Pulmonary artery endothelial cell (primary cell): ENCODE data around the gene PTPRD. TPM values are rescaled to one million over a fixed set of nuclear protein-coding genes. Genes with fewer than 3 reads are reported as not detected.

Source experiments
- DNase-seq: peaks from one replicate; pipeline ENCODE4 v3.0.0-alpha.2; 2011; ENCODE audit warnings: low read depth, low spot score
- total RNA-seq: library from RNA; depleted of rRNA; stranded (reverse); fragments of >200 nt; gene quantifications from 2 replicates; pipeline ENCODE4 v1.2.3, GENCODE V29; 2014

Gene PTPRD
- total RNA-seq, 1 donor from 2014 or later, result 1.5 TPM

GRCh38 chr9:9614607-9615006 lies 998.2 kb downstream of the PTPRD start:
- DNase-seq, result no peak

- DNase-seq, result no peak
Observed at GRCh38 chr9:9612755-9613154, 1000.0 kb downstream of the PTPRD start.

- DNase-seq, result no peak
Observed at GRCh38 chr9:9612270-9612669, 1000.5 kb downstream of the PTPRD start.

- DNase-seq, result no peak
Observed at GRCh38 chr9:9605681-9606080, 1007.1 kb downstream of the PTPRD start.

DNA sequence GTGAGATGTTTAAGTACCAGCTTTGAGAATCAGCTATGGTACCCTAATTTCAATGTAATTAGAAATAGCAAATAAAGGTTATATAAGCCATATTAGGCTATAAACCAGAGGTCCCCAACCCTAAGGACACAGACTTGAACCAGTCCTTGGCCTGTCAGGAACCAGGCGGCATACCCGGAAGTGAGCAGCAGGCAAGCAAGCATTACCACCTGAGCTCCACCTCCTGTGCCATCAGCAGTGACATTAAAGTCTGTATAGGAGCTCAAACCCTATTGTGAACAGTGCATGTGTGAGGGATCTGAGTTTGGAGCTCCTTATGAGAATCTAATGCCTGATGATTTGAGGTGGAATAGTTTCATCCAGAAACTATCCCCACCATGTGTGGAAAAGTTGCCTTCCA lies 1009.5 kb downstream of the PTPRD start:
- no peak for DNase-seq

GRCh38 chr9:9598723-9599122 lies 1014.1 kb downstream of the PTPRD start:
- no peak for DNase-seq

- no peak for DNase-seq
Observed at GRCh38 chr9:9592104-9592503, 1020.7 kb downstream of the PTPRD start.

DNA sequence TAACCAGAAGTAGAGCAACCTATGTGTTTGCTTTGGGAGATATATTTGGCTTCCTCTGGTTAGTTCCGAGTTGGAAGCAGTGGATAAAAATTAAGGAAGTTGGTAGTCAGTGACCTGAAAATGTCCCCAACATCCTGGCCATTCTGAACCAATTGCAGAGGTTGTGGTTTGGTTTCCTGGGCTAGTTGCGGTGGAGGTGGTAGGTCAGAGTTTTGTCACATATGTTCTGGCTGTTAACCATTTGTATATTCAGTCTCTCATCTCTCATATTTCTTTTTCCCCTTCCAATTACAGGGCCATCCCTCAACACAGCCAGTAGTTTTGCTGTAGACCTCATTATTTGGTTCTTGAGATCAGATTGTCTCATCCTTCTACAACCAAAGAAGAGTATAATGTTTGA lies 1026.9 kb downstream of the PTPRD start:
- DNase-seq, result no peak

- DNase-seq, result no peak
Observed at GRCh38 chr9:9574080-9574479, 1038.7 kb downstream of the PTPRD start.

GRCh38 chr9:9565700-9566099 lies 1047.1 kb downstream of the PTPRD start:
- DNase-seq, result no peak

DNA sequence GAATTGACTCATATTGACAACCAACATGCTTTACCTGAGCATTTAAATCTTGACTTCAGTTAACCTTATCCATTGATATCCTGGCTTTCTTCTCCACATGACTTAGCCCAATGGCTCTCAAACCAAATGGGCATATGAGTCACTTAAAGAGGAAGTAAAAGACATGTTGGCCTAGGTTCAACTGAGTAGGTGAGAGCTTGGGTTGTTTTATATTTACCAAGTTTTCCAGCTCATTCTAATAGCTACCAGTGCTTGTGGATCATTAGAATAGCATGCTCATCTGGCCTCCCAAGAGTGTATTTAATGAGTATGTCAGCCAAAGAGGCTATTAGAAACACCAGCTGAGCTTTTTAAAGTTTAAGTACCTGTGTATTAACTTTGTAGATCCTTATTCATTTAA lies 1049.0 kb downstream of the PTPRD start:
- no peak for DNase-seq

DNA sequence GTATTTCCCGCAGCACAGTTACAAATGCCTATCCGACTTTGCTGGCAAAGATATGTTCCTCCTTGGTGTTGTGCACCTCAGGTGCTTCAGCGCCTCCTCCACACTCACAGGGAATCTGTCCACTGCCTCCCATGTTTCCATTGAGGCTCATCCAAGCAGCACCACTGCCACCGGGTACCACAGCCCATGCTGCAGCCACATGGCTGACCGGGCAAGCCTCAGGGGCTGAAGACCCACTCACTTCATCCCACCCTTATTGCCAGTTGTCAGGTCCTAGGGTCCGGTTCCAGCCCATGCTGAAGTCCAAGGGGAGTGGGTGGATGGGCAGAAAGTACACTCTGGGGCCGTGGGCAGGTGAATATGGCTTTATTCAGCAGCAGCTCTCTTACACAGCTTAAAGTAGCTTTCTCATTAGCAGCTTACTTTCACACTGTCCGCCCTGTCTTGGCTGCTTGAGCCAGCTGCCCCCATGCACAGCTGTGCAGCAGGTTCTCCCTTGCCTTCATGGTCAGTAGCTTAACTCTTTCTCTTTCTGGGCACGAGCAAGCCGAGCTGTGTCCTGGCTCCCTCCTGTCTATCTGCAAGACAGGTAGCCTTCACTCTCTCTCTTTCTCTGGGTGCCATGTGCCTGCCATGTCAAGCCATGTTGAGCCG lies 1052.3 kb downstream of the PTPRD start:
- DNase-seq, result no peak

- no peak for DNase-seq
Observed at GRCh38 chr9:9558907-9559306, 1053.9 kb downstream of the PTPRD start.

GRCh38 chr9:9557804-9558334 lies 1054.9 kb downstream of the PTPRD start:
- no peak for DNase-seq

GRCh38 chr9:9556865-9557803 lies 1055.7 kb downstream of the PTPRD start:
- no peak for DNase-seq

DNA sequence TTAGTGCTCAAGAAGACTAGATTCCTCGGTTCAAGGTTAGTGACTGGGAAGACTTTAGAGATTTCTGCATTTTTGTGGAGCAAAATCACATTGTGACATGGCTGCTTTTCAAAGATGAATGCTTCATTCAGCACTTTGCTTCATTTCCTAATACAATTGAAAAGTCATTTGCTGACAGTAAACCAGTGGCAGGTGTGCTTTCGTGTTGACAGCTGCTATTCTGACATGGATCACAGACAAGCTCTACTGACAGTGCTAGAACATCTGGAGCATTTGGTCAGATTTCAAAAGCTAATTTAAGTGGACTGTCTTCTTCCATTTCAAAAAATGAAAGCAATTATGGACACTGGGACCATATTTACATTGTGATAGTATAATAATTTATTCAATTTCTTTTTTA lies 1060.1 kb downstream of the PTPRD start:
- DNase-seq, result no peak

DNA sequence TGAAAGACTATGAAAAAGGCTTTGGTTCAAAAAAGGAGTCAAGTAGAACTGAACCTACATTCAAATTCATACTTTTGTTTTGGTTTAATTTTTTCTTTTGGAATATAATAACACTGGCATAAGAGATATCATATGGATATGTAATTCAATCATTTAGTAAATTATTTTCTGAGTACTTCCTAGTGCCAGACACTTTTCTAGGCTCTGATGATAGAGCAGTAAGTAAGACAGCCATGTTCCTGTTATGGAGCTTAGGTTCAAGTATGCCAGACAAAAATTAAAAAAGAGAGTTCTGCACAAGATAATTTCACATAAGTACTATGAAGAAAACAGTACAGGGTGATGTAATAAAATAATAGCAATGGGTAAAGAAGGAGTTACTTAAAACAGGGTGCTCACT lies 1074.0 kb downstream of the PTPRD start:
- no peak for DNase-seq

- DNase-seq, result no peak
Observed at GRCh38 chr9:9538356-9538755, 1074.4 kb downstream of the PTPRD start.

DNA sequence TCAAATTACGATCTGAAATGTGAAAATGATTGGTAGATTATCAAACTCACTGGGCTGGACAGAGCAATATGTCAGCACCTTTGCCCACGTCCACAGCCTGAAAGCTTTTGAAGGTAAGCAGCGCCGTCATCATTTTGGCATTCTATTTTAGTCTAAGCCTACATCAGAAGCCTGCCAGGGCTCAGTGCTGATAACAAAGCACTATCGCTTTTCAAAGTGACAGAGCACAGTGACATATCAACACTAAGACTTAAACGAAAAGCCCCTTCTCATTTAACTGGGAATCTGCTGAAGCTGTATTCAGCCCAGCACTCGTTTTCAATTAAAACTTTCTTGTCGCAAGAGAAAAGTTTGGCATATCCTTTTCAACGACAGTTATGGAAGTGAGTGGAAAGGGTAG lies 1076.3 kb downstream of the PTPRD start:
- no peak for DNase-seq

GRCh38 chr9:9523476-9524139 lies 1089.2 kb downstream of the PTPRD start:
- no peak for DNase-seq

- no peak for DNase-seq
Observed at GRCh38 chr9:9522406-9522805, 1090.4 kb downstream of the PTPRD start.
